Panc1 (cell line): Measurements from ENCODE around the gene COL5A1.

Experiments used
- CTCF ChIP-seq: fragments of 450-650 bp; IDR thresholded peaks from 2 replicates; pipeline ENCODE4 v1.5.1; 2017; ENCODE audit warnings: mild to moderate bottlenecking
- POLR2AphosphoS5 ChIP-seq: IDR thresholded peaks from 2 replicates; pipeline ENCODE4 v1.6.1; 2012; ENCODE audit warnings: mild to moderate bottlenecking, low read depth, low read length, moderate library complexity
- REST ChIP-seq, 2 experiments: IDR thresholded peaks; 2 replicates each; pipeline ENCODE4 v1.6.1; 2011 to 2012; ENCODE audit warnings: low read depth in 2 of 2, control low read depth in 1 of 2, low read length in 1 of 2, mild to moderate bottlenecking in 1 of 2, moderate library complexity in 1 of 2; ENCODE audit not compliant: insufficient read depth in 1 of 2
- TCF7L2 ChIP-seq: IDR thresholded peaks from 2 replicates; pipeline ENCODE4 v1.6.1; 2011; ENCODE audit warnings: mild to moderate bottlenecking, low read depth, low read length, inconsistent platforms

- no peak for TF ChIP-seq CTCF
- TF ChIP-seq TCF7L2: no peak
- no peak for TF ChIP-seq POLR2AphosphoS5
- no peak for TF ChIP-seq REST (IDR thresholded peaks at IDR 0.05; ENCODE audit: insufficient read depth in 1 of 2, low read depth in 2 of 2, low read length in 1 of 2)
Measured at GRCh38 chr9:134730761-134731496, 89.3 kb downstream of the COL5A1 start.
